ENCODE results near the gene TF.

The TF gene

DNA sequence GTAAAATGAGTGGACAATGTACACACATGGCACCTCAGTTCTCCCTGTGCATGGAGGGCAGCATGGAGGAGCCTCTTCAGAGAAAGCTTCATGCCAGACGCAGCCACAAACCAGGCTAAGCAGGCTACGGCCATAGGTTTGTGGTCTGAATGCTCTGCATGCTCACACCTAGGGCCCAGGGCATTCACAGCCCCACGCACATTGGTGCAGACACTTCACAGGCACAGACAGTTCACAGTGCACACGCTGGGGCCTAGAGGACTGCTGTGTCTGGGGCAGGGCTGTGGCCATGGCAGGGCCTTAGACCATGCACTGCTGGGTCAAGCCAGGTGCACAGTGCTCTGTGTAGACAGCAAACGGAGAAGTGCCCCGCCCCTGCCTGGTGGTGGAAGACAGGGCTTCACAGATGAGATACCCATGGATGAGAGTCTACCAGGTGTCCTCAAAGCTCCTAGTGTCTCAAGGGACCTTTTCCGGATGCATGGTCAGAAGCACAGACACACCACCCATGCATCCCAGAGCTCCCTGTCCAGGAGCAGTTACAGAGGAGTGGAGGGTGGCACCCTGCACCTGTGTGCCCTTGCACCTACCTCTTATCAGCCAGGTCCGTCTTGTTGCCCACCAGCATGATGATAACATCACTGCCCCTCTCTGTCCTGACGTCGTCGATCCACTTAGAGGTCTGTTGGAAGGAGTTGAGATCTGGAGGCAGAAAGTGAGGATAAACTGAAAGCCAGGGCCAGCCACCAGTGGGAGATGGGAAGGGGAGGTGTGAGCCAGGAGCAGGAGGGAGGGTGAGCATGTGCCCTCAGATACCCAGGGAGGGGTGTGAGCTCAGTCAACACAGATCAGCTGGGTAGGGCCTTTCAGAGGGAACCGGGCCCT, 93.0 kb downstream of the TF start (continued):
- no peak for TF ChIP-seq ZNF426 (tag by site-specific recombination; IDR thresholded peaks at IDR 0.05)
- TF ChIP-seq SCRT1 (tag by site-specific recombination; IDR thresholded peaks at IDR 0.05; ENCODE audit: borderline replicate concordance): no peak
- no peak for TF ChIP-seq TRIM28 (IDR thresholded peaks at IDR 0.05; ENCODE audit: borderline replicate concordance, low read length)
- no peak for TF ChIP-seq ZNF600 (tag by site-specific recombination; IDR thresholded peaks at IDR 0.05)

DNA sequence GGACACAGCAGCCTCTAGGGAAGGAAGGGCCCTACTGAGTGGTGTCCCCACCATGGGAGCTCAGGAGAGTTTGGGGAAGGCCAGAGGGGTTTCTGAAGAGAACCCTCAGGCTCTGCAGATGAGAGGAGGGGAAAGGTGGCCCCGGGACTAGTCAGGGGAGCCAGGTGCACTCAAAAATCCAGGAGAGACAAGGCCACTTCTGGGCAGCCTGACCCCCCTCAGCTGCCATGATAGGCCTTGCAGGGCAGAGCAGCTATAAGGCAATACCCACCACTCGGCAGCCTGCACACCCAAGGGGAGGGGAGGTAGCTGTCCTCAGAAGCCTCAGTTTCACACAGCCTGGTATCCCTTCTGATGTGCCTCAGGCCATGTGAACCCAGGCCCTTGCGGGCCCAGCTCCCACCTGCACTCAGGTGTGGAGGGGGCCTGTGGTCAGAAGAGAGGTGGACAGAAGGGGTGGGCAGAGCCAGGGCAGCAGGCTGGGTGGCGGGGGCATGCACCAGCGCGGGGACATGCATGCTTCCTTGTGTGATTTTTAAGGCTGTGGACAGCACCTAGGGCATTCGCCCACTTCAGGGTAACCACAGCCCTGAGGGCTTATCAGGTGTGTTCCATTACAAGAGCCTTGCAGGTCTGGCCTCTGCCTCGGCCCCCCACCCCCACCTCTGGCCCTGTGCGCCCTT, 94.0 kb downstream of the TF start:
- H3K27ac ChIP-seq (ENCODE audit: extremely low read depth, low read depth, low read length): no peak overlapping the region
- TF ChIP-seq ZNF302 (tag by site-specific recombination; IDR thresholded peaks at IDR 0.05; ENCODE audit: low read depth) (no peak), ZNF23 (tag by site-specific recombination; IDR thresholded peaks at IDR 0.05; ENCODE audit: borderline replicate concordance) (no peak), KLF9 (tag by site-specific recombination; IDR thresholded peaks at IDR 0.05; ENCODE audit: low read depth) (no peak), IKZF3 (tag by site-specific recombination; IDR thresholded peaks at IDR 0.05) (no peak), ZNF169 (tag by site-specific recombination; IDR thresholded peaks at IDR 0.05) (no peak), ZBTB7A (tag by site-specific recombination; IDR thresholded peaks at IDR 0.05; ENCODE audit: low read depth) (no peak), ZNF571 (tag by site-specific recombination; IDR thresholded peaks at IDR 0.05) (no peak), ZNF624 (tag by site-specific recombination; IDR thresholded peaks at IDR 0.05) (no peak), ZNF776 (tag by site-specific recombination; IDR thresholded peaks at IDR 0.05; ENCODE audit: borderline replicate concordance) (no peak), ZBTB21 (tag by site-specific recombination; IDR thresholded peaks at IDR 0.05) (no peak), ZNF473 (tag by site-specific recombination; IDR thresholded peaks at IDR 0.05) (no peak), ZNF621 (tag by site-specific recombination; IDR thresholded peaks at IDR 0.05) (no peak), ZNF274 (IDR thresholded peaks at IDR 0.05; ENCODE audit: low read length) (no peak), ZNF274 (tag by site-specific recombination; IDR thresholded peaks at IDR 0.05; ENCODE audit: borderline replicate concordance) (no peak), ZNF561 (tag by site-specific recombination; IDR thresholded peaks at IDR 0.05; ENCODE audit: borderline replicate concordance) (no peak), TRIM28 (IDR thresholded peaks at IDR 0.05; ENCODE audit: borderline replicate concordance, low read length) (no peak)
- TF ChIP-seq, protein P1, sequence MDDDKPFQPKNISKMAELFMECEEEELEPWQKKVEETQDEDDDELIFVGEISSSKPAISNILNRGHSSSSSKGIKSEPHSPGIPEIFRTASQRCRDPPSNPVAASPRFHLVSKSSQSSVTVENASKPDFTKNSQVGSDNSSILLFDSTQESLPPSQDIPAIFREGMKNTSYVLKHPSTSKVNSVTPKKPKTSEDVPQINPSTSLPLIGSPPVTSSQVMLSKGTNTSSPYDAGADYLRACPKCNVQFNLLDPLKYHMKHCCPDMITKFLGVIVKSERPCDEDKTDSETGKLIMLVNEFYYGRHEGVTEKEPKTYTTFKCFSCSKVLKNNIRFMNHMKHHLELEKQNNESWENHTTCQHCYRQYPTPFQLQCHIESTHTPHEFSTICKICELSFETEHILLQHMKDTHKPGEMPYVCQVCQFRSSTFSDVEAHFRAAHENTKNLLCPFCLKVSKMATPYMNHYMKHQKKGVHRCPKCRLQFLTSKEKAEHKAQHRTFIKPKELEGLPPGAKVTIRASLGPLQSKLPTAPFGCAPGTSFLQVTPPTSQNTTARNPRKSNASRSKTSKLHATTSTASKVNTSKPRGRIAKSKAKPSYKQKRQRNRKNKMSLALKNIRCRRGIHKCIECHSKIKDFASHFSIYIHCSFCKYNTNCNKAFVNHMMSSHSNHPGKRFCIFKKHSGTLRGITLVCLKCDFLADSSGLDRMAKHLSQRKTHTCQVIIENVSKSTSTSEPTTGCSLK (tag by site-specific recombination; IDR thresholded peaks at IDR 0.05): no peak
- TF ChIP-seq, protein P2, sequence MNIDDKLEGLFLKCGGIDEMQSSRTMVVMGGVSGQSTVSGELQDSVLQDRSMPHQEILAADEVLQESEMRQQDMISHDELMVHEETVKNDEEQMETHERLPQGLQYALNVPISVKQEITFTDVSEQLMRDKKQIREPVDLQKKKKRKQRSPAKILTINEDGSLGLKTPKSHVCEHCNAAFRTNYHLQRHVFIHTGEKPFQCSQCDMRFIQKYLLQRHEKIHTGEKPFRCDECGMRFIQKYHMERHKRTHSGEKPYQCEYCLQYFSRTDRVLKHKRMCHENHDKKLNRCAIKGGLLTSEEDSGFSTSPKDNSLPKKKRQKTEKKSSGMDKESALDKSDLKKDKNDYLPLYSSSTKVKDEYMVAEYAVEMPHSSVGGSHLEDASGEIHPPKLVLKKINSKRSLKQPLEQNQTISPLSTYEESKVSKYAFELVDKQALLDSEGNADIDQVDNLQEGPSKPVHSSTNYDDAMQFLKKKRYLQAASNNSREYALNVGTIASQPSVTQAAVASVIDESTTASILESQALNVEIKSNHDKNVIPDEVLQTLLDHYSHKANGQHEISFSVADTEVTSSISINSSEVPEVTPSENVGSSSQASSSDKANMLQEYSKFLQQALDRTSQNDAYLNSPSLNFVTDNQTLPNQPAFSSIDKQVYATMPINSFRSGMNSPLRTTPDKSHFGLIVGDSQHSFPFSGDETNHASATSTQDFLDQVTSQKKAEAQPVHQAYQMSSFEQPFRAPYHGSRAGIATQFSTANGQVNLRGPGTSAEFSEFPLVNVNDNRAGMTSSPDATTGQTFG (tag by site-specific recombination; IDR thresholded peaks at IDR 0.05; ENCODE audit: borderline replicate concordance): no peak
- TF ChIP-seq, protein P3, sequence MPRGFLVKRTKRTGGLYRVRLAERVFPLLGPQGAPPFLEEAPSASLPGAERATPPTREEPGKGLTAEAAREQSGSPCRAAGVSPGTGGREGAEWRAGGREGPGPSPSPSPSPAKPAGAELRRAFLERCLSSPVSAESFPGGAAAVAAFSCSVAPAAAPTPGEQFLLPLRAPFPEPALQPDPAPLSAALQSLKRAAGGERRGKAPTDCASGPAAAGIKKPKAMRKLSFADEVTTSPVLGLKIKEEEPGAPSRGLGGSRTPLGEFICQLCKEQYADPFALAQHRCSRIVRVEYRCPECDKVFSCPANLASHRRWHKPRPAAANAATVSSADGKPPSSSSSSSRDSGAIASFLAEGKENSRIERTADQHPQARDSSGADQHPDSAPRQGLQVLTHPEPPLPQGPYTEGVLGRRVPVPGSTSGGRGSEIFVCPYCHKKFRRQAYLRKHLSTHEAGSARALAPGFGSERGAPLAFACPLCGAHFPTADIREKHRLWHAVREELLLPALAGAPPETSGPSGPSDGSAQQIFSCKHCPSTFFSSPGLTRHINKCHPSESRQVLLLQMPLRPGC (tag by site-specific recombination; IDR thresholded peaks at IDR 0.05): no peak
- no peaks in the 10 kb centered on the region for H3K4me1 ChIP-seq (ENCODE audit: control insufficient read depth, insufficient read depth, low read length)
- H3K4me3 ChIP-seq (ENCODE audit: low read depth, low read length): no peak overlapping the region
- no peaks in the 10 kb centered on the region for H3K9me3 ChIP-seq (ENCODE audit: control insufficient read depth, insufficient read depth, low read depth, low read length)
- peaks cover 0 to 43% of the 10 kb centered on the region in 2 experiments; a peak in 1 of 3 replicates for H3K36me3 ChIP-seq (ENCODE audit: control insufficient read depth in 2 of 2, insufficient read depth in 1 of 2, low read length in 2 of 2)
- ChIA-PET POLR2A (no interaction called here), CTCF (interaction anchor here (0.6 kb wide), 1 partner anchor 22 kb away, joined by 5 read pairs; no protein-coding TSS in a partner anchor)

Data from HEK293 (cell line).